Sigmoid colon (tissue), 4 donors: ENCODE measurements around the gene TOMM40.

Experiments
- EP300 ChIP-seq, 4 donors: sonication (generic); formaldehyde crosslinking; IDR thresholded peaks; one replicate each; pipeline ENCODE4 v1.6.1; 2017; ENCODE audit warnings: antibody characterized with exemption in 4 of 4
- POLR2A ChIP-seq, 2 donors: fragments of 450-650 bp; IDR thresholded peaks; one replicate each; pipeline ENCODE4 v1.6.1; 2016; ENCODE audit warnings: antibody characterized with exemption in 2 of 2, mild to moderate bottlenecking in 2 of 2, moderate library complexity in 2 of 2
- POLR2AphosphoS5 ChIP-seq, 4 donors: sonication (generic); formaldehyde crosslinking; IDR thresholded peaks; one replicate each; pipeline ENCODE4 v1.6.1; 2017; ENCODE audit warnings: antibody characterized with exemption in 4 of 4
- TF ChIP-seq, protein P1 (sequence below), 4 experiments: fragments of 450-650 bp in 3 of 4; fragments of 200-600 bp in 1 of 4; IDR thresholded peaks; one replicate each; pipeline ENCODE4 v1.5.1; 2016 to 2019; ENCODE audit warnings: antibody characterized with exemption in 4 of 4, mild to moderate bottlenecking in 3 of 4, moderate library complexity in 2 of 4

DNA sequence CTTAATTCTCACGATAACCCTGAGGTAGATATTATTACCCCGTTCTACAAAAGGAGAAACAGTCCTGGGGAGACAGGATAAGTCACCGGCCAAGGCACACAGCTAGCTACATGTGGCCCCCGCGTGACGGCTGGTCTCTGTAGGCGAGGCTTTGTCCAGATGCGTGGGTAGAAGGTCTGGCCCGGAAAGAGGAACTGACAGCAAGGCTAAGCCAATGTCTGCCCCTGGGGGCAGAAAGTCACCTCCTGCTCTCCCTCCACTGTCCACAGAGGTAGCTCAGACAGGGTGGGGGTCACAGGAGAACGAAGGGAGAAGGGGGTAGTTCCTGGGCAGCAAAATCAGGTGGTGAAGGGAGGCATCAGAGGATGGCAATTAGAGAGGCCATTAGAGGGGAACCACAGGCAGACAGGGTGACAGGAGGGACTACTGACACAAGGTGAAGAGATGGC, 52.8 kb downstream of the TOMM40 start:
- TF ChIP-seq POLR2A (IDR thresholded peaks at IDR 0.05) (no peak), EP300 (IDR thresholded peaks at IDR 0.05) (no peak), POLR2AphosphoS5 (IDR thresholded peaks at IDR 0.05) (no peak)
- TF ChIP-seq, protein P1, sequence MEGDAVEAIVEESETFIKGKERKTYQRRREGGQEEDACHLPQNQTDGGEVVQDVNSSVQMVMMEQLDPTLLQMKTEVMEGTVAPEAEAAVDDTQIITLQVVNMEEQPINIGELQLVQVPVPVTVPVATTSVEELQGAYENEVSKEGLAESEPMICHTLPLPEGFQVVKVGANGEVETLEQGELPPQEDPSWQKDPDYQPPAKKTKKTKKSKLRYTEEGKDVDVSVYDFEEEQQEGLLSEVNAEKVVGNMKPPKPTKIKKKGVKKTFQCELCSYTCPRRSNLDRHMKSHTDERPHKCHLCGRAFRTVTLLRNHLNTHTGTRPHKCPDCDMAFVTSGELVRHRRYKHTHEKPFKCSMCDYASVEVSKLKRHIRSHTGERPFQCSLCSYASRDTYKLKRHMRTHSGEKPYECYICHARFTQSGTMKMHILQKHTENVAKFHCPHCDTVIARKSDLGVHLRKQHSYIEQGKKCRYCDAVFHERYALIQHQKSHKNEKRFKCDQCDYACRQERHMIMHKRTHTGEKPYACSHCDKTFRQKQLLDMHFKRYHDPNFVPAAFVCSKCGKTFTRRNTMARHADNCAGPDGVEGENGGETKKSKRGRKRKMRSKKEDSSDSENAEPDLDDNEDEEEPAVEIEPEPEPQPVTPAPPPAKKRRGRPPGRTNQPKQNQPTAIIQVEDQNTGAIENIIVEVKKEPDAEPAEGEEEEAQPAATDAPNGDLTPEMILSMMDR (IDR thresholded peaks at IDR 0.05), result no peak
